Duodenal mucosa (tissue), 2 donors: ENCODE results near the gene NBPF9.
"Not testable (repeated sequence)": the region's sequence is repeated elsewhere in the genome, so short reads cannot be mapped to it uniquely, and the experiment has no call there.

Source experiments
- H3K27ac ChIP-seq: one replicate; pipeline ENCODE4 v1.7.0; 2013; ENCODE audit warnings: low read depth, low read length
- H3K27me3 ChIP-seq, 2 donors: one replicate each; pipeline ENCODE4 v1.7.0; 2013; ENCODE audit warnings: low read length in 2 of 2, control low read depth in 1 of 2; ENCODE audit not compliant: insufficient read depth in 2 of 2, control insufficient read depth in 1 of 2
- H3K36me3 ChIP-seq, 2 donors: one replicate each; pipeline ENCODE4 v1.7.0; 2013; ENCODE audit warnings: low read length in 2 of 2, control low read depth in 1 of 2; ENCODE audit not compliant: insufficient read depth in 2 of 2, control insufficient read depth in 1 of 2
- H3K4me1 ChIP-seq, 2 donors: one replicate each; pipeline ENCODE4 v1.7.0; 2013; ENCODE audit warnings: low read length in 2 of 2, control low read depth in 1 of 2; ENCODE audit not compliant: insufficient read depth in 2 of 2, control insufficient read depth in 1 of 2
- H3K4me3 ChIP-seq, 2 donors: one replicate each; pipeline ENCODE4 v1.7.0; 2013; ENCODE audit warnings: low read length in 2 of 2, low read depth in 1 of 2
- H3K9ac ChIP-seq, 2 donors: one replicate each; pipeline ENCODE4 v1.7.0; 2013; ENCODE audit warnings: low read length in 2 of 2, low read depth in 1 of 2
- H3K9me3 ChIP-seq, 2 donors: one replicate each; pipeline ENCODE4 v1.7.0; 2013; ENCODE audit warnings: low read length in 2 of 2, control low read depth in 1 of 2; ENCODE audit not compliant: control insufficient read depth in 1 of 2

Gene NBPF9

DNA sequence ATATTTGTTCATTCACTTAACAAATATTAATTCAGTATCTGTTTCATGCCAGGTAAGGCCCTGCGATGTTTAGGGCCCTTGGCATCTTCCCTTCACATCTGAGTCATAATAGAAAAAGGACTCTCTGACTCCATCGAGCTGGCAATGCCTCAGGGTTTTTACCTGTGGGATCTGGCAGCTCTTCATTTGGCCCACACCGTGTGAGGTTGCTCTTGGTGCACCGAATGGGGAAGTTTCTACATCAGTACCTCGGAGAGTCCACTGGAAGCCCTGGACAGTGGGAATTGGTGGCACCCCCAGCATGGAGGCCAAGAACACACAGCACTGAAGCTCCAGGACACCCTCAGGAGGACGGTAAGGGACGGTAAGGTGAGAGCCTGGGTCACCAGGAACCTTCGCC, 5.1 kb downstream of the NBPF9 start:
- not testable (repeated sequence) for H3K9me3 ChIP-seq, H3K4me1 ChIP-seq, H3K27ac ChIP-seq, H3K4me3 ChIP-seq, H3K36me3 ChIP-seq, H3K27me3 ChIP-seq, H3K9ac ChIP-seq

DNA sequence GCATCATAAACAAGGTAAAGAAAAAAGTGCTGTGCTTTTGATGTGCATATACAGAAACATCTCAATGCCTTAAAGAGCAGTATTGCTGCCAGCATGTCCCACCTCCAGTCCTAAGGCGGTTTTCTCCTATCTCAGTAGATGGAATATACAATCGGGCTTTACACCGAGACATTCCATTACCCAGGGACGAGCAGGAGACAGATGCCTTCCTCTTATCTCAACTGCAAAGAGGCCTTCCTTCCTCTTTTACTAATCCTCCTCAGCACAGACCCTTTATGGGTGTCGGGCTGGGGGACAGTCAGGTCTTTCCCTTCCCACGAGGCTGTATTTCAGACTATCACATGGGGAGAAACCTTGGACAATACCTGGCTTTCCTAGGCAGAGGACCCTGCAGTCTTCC, 10.2 kb downstream of the NBPF9 start:
- H3K9ac ChIP-seq, H3K27me3 ChIP-seq, H3K36me3 ChIP-seq, H3K9me3 ChIP-seq, H3K4me1 ChIP-seq, H3K27ac ChIP-seq, H3K4me3 ChIP-seq: not testable (repeated sequence)

GRCh38 chr1:149075505-149076127, 27.7 kb downstream of the NBPF9 start:
- not testable (repeated sequence) for H3K27ac ChIP-seq, H3K4me3 ChIP-seq, H3K27me3 ChIP-seq, H3K9ac ChIP-seq, H3K9me3 ChIP-seq, H3K36me3 ChIP-seq, H3K4me1 ChIP-seq

- not testable (repeated sequence) for H3K9me3 ChIP-seq, H3K9ac ChIP-seq, H3K36me3 ChIP-seq, H3K27ac ChIP-seq, H3K4me1 ChIP-seq, H3K27me3 ChIP-seq, H3K4me3 ChIP-seq
These were observed 38.7 kb downstream of the NBPF9 start for GRCh38 chr1:149064611-149065010.

DNA sequence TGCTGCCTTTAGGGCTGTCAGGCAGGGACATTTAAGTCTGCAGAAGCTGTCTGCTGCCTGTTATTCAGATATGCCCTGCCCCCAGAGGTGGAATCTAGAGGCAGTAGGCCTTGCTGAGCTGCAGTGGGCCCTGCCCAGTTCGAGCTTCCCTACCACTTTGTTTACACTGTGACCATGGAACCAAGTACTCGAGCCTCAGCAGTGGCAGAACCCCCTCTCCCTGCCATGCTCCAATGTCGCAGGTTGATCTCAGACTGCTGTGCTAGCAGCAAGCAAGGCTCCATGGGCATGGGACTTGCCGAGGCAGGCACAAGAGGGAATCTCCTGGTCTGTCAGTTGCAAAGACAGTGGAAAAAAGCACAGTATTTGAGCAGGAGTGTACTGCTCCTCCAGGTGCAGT, 60.3 kb downstream of the NBPF9 start:
- not testable (repeated sequence) for H3K27me3 ChIP-seq, H3K36me3 ChIP-seq, H3K27ac ChIP-seq, H3K9me3 ChIP-seq, H3K9ac ChIP-seq, H3K4me1 ChIP-seq, H3K4me3 ChIP-seq

DNA sequence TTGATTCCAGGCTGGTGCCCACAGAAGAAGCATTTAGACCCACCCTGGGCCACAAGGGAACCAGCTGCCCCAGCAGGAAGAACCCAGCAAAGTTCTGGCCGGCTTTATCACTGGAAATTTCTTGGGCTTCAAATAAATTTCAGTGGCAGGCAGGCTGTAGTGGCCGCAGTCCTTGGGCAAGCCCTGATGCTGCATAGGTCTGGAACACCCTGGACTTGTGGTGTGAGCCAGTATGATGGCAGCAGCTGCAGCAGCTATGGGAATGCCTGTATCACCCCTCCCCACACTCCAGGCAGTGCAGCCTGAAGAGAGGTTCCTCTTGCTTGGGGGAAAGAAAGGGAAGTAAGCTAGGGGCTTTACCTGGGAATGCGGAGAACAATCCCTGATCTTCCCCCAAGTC, 69.4 kb downstream of the NBPF9 start:
- not testable (repeated sequence) for H3K36me3 ChIP-seq, H3K27ac ChIP-seq, H3K9me3 ChIP-seq, H3K4me3 ChIP-seq, H3K9ac ChIP-seq, H3K4me1 ChIP-seq, H3K27me3 ChIP-seq

GRCh38 chr1:149024327-149024726, 79.0 kb downstream of the NBPF9 start:
- not testable (repeated sequence) for H3K4me3 ChIP-seq, H3K4me1 ChIP-seq, H3K9me3 ChIP-seq, H3K27ac ChIP-seq, H3K36me3 ChIP-seq, H3K9ac ChIP-seq, H3K27me3 ChIP-seq

GRCh38 chr1:149018577-149018976, 84.8 kb downstream of the NBPF9 start:
- not testable (repeated sequence) for H3K9ac ChIP-seq, H3K9me3 ChIP-seq, H3K4me3 ChIP-seq, H3K4me1 ChIP-seq, H3K27me3 ChIP-seq, H3K27ac ChIP-seq, H3K36me3 ChIP-seq

DNA sequence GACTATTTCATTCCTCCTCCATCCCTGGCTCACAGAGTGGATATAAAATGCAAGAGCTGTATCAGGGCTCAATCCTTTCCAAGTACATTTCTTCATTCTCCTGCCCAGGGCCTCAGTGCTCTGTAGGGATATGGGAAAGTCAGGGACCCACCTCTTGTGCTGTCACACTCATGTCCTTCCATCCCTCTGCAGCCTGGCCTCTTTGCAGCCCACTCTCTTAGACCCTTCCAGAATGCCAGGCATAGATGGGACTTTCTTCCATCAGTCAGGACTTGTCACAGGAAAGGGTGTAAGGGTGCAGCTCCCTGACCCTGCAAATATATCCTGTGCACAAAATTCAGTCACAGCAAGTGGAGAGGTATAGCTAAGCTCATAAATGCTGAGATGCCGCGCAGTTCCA, 86.7 kb downstream of the NBPF9 start:
- H3K36me3 ChIP-seq, H3K9me3 ChIP-seq, H3K27ac ChIP-seq, H3K4me3 ChIP-seq, H3K9ac ChIP-seq, H3K4me1 ChIP-seq, H3K27me3 ChIP-seq: not testable (repeated sequence)

DNA sequence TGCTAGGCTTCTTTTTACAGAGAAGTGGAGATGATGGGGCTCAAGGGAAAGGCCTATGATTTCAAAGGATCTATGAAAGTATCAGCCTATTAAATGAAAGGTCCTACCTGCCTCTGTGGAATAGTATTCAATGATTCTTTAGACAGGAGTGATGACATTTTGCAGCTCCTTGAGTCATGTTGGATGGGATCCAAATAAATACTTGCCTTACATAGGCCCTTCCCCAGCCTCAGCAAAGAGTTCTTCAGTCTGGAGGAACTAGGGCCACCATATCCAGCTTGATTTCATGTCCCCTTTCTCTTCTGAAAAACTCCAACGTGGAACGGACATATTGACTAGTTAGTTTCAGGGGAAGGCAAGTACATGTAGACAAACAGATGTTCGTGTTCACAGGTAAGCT, 87.8 kb downstream of the NBPF9 start:
- not testable (repeated sequence) for H3K27me3 ChIP-seq, H3K4me3 ChIP-seq, H3K9ac ChIP-seq, H3K27ac ChIP-seq, H3K9me3 ChIP-seq, H3K36me3 ChIP-seq, H3K4me1 ChIP-seq

DNA sequence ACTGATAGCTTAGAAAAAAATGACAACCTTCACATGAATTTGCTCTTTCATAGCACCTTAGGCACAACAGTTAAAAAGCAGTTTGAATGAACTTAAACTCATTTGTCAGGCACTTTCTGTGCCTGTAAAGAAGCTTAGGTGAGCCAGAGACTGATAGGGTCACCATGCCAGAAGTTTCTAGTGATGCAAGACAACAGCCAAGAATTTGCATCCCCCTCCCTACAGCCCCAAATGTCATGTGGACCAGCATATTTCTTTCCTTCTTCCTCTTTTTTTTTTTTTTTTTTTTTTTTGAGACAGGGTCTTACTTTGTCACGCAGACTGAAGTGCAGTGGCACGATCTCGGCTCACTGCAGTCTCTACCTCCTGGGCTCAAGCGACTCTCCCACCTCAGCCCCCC, 89.8 kb downstream of the NBPF9 start:
- not testable (repeated sequence) for H3K27ac ChIP-seq, H3K4me3 ChIP-seq, H3K9ac ChIP-seq, H3K9me3 ChIP-seq, H3K27me3 ChIP-seq, H3K4me1 ChIP-seq, H3K36me3 ChIP-seq
